Spleen (tissue), 11 donors: ENCODE measurements around the gene MOB3A. TPM values are rescaled to one million over a fixed set of nuclear protein-coding genes. Genes with fewer than 3 reads are reported as not detected.

Experiments used
- DNase-seq: peaks from one replicate; pipeline ENCODE4 v3.0.0-alpha.2; 2020
- H3K27ac ChIP-seq, 8 donors: fragments of 200-600 bp; sonication (generic) in 7 of 8; 1 replicate in 4 of 8; 2 replicates in 4 of 8; pipeline versions ENCODE4 v1.5.0 to v1.8.0; 2016 to 2021; ENCODE audit warnings: inconsistent platforms in 4 of 8, mild to moderate bottlenecking in 4 of 8, moderate library complexity in 1 of 8
- H3K27me3 ChIP-seq, 7 donors: fragments of 200-600 bp; sonication (generic) in 6 of 7; replicated peaks in 1 of 7; 1 replicate in 4 of 7; 2 replicates in 3 of 7; pipeline versions ENCODE4 v1.5.0 to v1.8.0; 2016 to 2021; ENCODE audit warnings: inconsistent platforms in 3 of 7, mild to moderate bottlenecking in 1 of 7
- H3K36me3 ChIP-seq, 6 donors: fragments of 200-600 bp; sonication (generic) in 5 of 6; 1 replicate in 4 of 6; 2 replicates in 2 of 6; pipeline versions ENCODE4 v1.5.0 to v1.8.0; 2016 to 2021; ENCODE audit warnings: inconsistent platforms in 2 of 6
- H3K4me1 ChIP-seq, 6 donors: fragments of 200-600 bp; sonication (generic) in 5 of 6; 1 replicate in 3 of 6; 2 replicates in 3 of 6; pipeline versions ENCODE4 v1.5.0 to v1.8.0; 2016 to 2021; ENCODE audit warnings: inconsistent platforms in 3 of 6
- H3K4me3 ChIP-seq, 8 donors: fragments of 200-600 bp; sonication (generic) in 7 of 8; 1 replicate in 4 of 8; 2 replicates in 4 of 8; pipeline versions ENCODE4 v1.5.0 to v1.8.0; 2016 to 2021; ENCODE audit warnings: inconsistent platforms in 4 of 8, mild to moderate bottlenecking in 4 of 8, moderate library complexity in 2 of 8
- H3K9me3 ChIP-seq, 8 donors: fragments of 200-600 bp; sonication (generic) in 7 of 8; 1 replicate in 4 of 8; 2 replicates in 4 of 8; pipeline versions ENCODE4 v1.5.0 to v1.8.0; 2016 to 2021; ENCODE audit warnings: inconsistent platforms in 4 of 8
- CTCF ChIP-seq, 11 experiments: fragments of 200-600 bp in 7 of 11; fragments of 450-650 bp in 4 of 11; sonication (generic) in 4 of 11; IDR thresholded peaks in 8 of 11; conservative IDR thresholded peaks in 3 of 11; 1 replicate in 7 of 11; 2 replicates in 4 of 11; pipeline versions ENCODE4 v1.4.0 to v1.8.0; 2016 to 2021; ENCODE audit warnings: antibody characterized with exemption in 11 of 11, inconsistent platforms in 4 of 11, mild to moderate bottlenecking in 1 of 11
- POLR2A ChIP-seq, 3 donors: fragments of 450-650 bp; IDR thresholded peaks; one replicate each; pipeline ENCODE4 v1.5.1; 2017; ENCODE audit warnings: antibody characterized with exemption in 3 of 3, mild to moderate bottlenecking in 1 of 3
- POLR2AphosphoS5 ChIP-seq, 3 donors: sonication (generic); formaldehyde crosslinking; IDR thresholded peaks; one replicate each; pipeline ENCODE4 v1.5.1; 2017; ENCODE audit warnings: antibody characterized with exemption in 3 of 3
- WGBS, 5 donors: extraction: QIAGEN DNeasy Blood & Tissue Kit in 3 of 5; methylation state at CpG; one replicate each; pipeline versions ENCODE4 v1.1.5 to v1.1.7; 2013 to 2018; 5-methylcytosine and 5-hydroxymethylcytosine counted together
- intact Hi-C: fragments of 100-400 bp; cut with DNase I; formaldehyde crosslinking; loops from one replicate; pipeline ENCODE4 v1.15.0; 2023; ENCODE audit warnings: low total_unique reads
- polyA plus RNA-seq, 3 donors: library from polyadenylated mRNA; stranded (reverse); fragments of 200-250 nt; gene quantifications; one replicate each; pipeline ENCODE4 v1.2.1, GENCODE V29; 2013
- total RNA-seq, 7 donors: library from RNA; depleted of rRNA in 3 of 7; stranded (reverse); fragments of >200 nt in 3 of 7; fragmentation: NEBNext Ultra II Directional in 4 of 7; extraction: Animal tissue kit (Norgen Biotek cat#: 25700) in 4 of 7; gene quantifications; one replicate each; pipeline versions ENCODE4 v1.1.0 to v1.2.1, GENCODE V29; 2016 to 2021
- donor health status: healthy with polysubstance abuse.
- donor health status: DM: no; HTN: no; CAD: no; lungs with moderate emphysema.
- donor health status: DM: no; HTN: no; CAD: no.
- donor health status: Bipolar disorder and iron deficiency.
- donor health status: healthy.
- donor health status: DM: no; HTN: no; CAD: no.
- donor health status: DM: yes; HTN: yes; CAD: no.

Gene MOB3A
- total and polyA plus RNA-seq, 10 donors: 24.2 to 161 (median 103) TPM

- no peaks in the 10 kb centered on the region for H3K27me3 ChIP-seq
- intact Hi-C loops: no loop called here
- H3K9me3 ChIP-seq: no peaks in the 10 kb centered on the region
- WGBS, 5 donors: 46 to 64% (median 59%) methylated on average over 8 to 10 of the region's 10 CpGs
- peaks cover 39 to 82% (median 58%) of the 10 kb centered on the region in 6 donors for H3K4me1 ChIP-seq
- no peak for TF ChIP-seq POLR2A (IDR thresholded peaks at IDR 0.05)
- TF ChIP-seq POLR2AphosphoS5 (IDR thresholded peaks at IDR 0.05): no peak
- no peak for TF ChIP-seq CTCF (IDR thresholded peaks at IDR 0.05 in 8 of 11, conservative IDR thresholded peaks at IDR 0.05 in 3 of 11)
- DNase-seq: peak; percentile 79
- peak overlapping the region; percentile 98 to 100 (median 98) for H3K27ac ChIP-seq
- no peaks in the 10 kb centered on the region for H3K36me3 ChIP-seq
- H3K4me3 ChIP-seq: peak overlapping the region in 5 of 8 donors; percentile 54 to 79 (median 65)
Measured at GRCh38 chr19:2062389-2062729, 33.8 kb downstream of the MOB3A start.

- H3K27me3 ChIP-seq: no peaks in the 10 kb centered on the region
- peak overlapping the region; percentile 51 to 79 (median 64) for H3K4me3 ChIP-seq
- TF ChIP-seq POLR2AphosphoS5 (IDR thresholded peaks at IDR 0.05) (peak; percentile 80 to 96 (median 91)), CTCF (IDR thresholded peaks at IDR 0.05 in 8 of 11, conservative IDR thresholded peaks at IDR 0.05 in 3 of 11) (peak in 1 of 11 experiments; percentile 18), POLR2A (IDR thresholded peaks at IDR 0.05) (no peak)
- DNase-seq: peak; percentile 100
- peaks cover 45 to 86% (median 65%) of the 10 kb centered on the region in 6 donors for H3K4me1 ChIP-seq
- intact Hi-C loops: no loop called here
- 0 to 4% (median 2%) methylated on average over 12 to 50 of the region's 50 CpGs for WGBS, 5 donors
- peak overlapping the region; percentile 98 to 100 (median 98) for H3K27ac ChIP-seq
- no peaks in the 10 kb centered on the region for H3K9me3 ChIP-seq
- H3K36me3 ChIP-seq: no peaks in the 10 kb centered on the region
Measured at GRCh38 chr19:2061495-2062388, 34.4 kb downstream of the MOB3A start.

GRCh38 chr19:2060884-2061494 is 35.1 kb downstream of the MOB3A start:
- peak overlapping the region; percentile 98 to 100 (median 98) for H3K27ac ChIP-seq
- no peaks in the 10 kb centered on the region for H3K9me3 ChIP-seq
- H3K27me3 ChIP-seq: no peaks in the 10 kb centered on the region
- peak overlapping the region; percentile 39 to 79 (median 64) for H3K4me3 ChIP-seq
- no peaks in the 10 kb centered on the region for H3K36me3 ChIP-seq
- TF ChIP-seq POLR2AphosphoS5 (IDR thresholded peaks at IDR 0.05) (peak in 2 of 3 donors; percentile 95), CTCF (IDR thresholded peaks at IDR 0.05 in 8 of 11, conservative IDR thresholded peaks at IDR 0.05 in 3 of 11) (no peak), POLR2A (IDR thresholded peaks at IDR 0.05) (peak in 2 of 3 donors; percentile 12 to 81)
- 0 to 1% (median 0%) methylated on average over 4 to 55 of the region's 55 CpGs for WGBS, 5 donors
- peak; percentile 94 for DNase-seq
- H3K4me1 ChIP-seq: peaks cover 48 to 94% (median 71%) of the 10 kb centered on the region in 6 donors
- intact Hi-C loops: no loop called here
